SU-DHL-6 (cell line): ENCODE data around the gene BEST3.

Source experiments
- CTCF ChIP-seq: fragments of 200-600 bp; sonication (generic); IDR thresholded peaks from one replicate; pipeline ENCODE4 v1.5.1; 2017; ENCODE audit warnings: antibody characterized with exemption, mild to moderate bottlenecking, low read length, moderate library complexity; ENCODE audit not compliant: insufficient read depth, poor library complexity, severe bottlenecking
- EZH2phosphoT487 ChIP-seq: fragments of 200-600 bp; sonication (generic), shearing (Covaris generic); conservative IDR thresholded peaks from 2 replicates; pipeline ENCODE4 v1.6.1; 2018; ENCODE audit warnings: mild to moderate bottlenecking, antibody characterized with exemption, low read length, moderate library complexity, mixed read lengths

GRCh38 chr12:69616025-69616424 lies 83.1 kb downstream of the BEST3 start:
- TF ChIP-seq CTCF (no peak), EZH2phosphoT487 (no peak)
